ENCODE measurements around the gene SERPINB7. TPM values are rescaled to one million over a fixed set of nuclear protein-coding genes. Genes with fewer than 3 reads are reported as not detected.

The SERPINB7 gene
- total RNA-seq, 3 donors from 2014 or later, result not detected

DNA sequence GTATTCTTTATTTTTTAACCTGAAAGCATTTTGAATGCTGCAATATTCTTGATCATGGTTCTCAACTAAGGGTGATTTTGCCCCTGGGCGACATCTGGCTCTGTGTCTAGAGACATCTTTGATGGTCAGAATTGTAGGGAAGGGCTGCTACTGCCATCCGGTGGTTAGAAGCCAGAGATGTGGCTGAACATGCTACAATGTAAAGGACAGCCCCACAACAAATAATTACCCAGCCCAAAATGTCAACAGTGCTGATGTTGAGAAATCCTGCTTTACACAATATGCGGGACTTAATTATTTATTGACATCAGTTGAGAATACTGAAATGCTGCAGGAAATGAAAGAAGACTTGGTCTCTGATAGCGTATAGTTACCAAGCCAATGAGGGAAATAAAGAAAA, 74.8 kb downstream of the SERPINB7 start:
- no peak for ATAC-seq
- TF ChIP-seq, protein P1, sequence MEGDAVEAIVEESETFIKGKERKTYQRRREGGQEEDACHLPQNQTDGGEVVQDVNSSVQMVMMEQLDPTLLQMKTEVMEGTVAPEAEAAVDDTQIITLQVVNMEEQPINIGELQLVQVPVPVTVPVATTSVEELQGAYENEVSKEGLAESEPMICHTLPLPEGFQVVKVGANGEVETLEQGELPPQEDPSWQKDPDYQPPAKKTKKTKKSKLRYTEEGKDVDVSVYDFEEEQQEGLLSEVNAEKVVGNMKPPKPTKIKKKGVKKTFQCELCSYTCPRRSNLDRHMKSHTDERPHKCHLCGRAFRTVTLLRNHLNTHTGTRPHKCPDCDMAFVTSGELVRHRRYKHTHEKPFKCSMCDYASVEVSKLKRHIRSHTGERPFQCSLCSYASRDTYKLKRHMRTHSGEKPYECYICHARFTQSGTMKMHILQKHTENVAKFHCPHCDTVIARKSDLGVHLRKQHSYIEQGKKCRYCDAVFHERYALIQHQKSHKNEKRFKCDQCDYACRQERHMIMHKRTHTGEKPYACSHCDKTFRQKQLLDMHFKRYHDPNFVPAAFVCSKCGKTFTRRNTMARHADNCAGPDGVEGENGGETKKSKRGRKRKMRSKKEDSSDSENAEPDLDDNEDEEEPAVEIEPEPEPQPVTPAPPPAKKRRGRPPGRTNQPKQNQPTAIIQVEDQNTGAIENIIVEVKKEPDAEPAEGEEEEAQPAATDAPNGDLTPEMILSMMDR (IDR thresholded peaks at IDR 0.05), result no peak
- intact Hi-C loops (cut with DNase I, micrococcal nuclease), result no loop called here
- Histone ChIP-seq H3K36me3 (ENCODE audit: low read depth) (no peaks in the 10 kb centered on the region), H3K4me3 (no peak overlapping the region), H3K9me3 (no peaks in the 10 kb centered on the region), H3K4me1 (ENCODE audit: low read depth) (no peaks in the 10 kb centered on the region)
- no peak for DNase-seq

DNA sequence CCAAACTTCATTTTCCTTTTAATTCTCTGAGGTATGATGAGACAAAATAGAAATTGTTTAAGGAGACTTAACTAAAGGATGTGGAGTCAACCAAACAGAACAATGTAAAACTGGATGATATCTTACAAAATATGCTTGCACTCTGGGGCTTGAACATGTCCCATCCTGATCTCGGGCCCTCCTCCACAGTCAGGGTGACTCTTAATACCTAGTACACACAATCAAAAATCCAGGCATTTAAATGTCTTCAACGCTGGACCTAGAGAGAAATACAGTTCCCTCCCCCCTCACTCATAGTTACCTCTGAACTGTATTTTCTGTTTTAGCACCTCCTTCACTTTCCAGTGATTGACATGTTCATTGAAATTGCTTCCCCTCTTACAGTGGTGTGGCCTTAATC, 75.4 kb downstream of the SERPINB7 start:
- H3K4me1 ChIP-seq (ENCODE audit: low read depth), result no peaks in the 10 kb centered on the region
- intact Hi-C loops (cut with DNase I, micrococcal nuclease), result no loop called here
- no peaks in the 10 kb centered on the region for H3K9me3 ChIP-seq
- no peak for DNase-seq
- no peak for ATAC-seq
- H3K4me3 ChIP-seq, result no peak overlapping the region
- H3K36me3 ChIP-seq (ENCODE audit: low read depth), result no peaks in the 10 kb centered on the region
- TF ChIP-seq, protein P1 (IDR thresholded peaks at IDR 0.05), result no peak

Other genes starting within 250 kb of the SERPINB7 start
- not detected for gene SERPINB12, start 233.0 kb upstream of the SERPINB7 start, total RNA-seq
- gene SERPINB13, start 188.1 kb upstream of the SERPINB7 start, total RNA-seq, result not detected
- gene SERPINB4, start 131.2 kb upstream of the SERPINB7 start, total RNA-seq, result not detected
- not detected for gene SERPINB3, start 113.5 kb upstream of the SERPINB7 start, total RNA-seq
- gene SERPINB11, start 72.5 kb upstream of the SERPINB7 start, total RNA-seq, result not detected
- not detected for gene SERPINB2, start 112.3 kb downstream of the SERPINB7 start, total RNA-seq
- gene SERPINB10, start 132.5 kb downstream of the SERPINB7 start, total RNA-seq, result not detected
- under 1 TPM in 2 of 3 donors, not detected in 1; 0.22 to 0.38 TPM for gene HMSD, start 173.9 kb downstream of the SERPINB7 start, total RNA-seq
- gene SERPINB8, start 194.7 kb downstream of the SERPINB7 start, total RNA-seq, result 10 to 100 TPM; 10.7 to 27.3 (median 12.3) TPM

Data from mucosa of descending colon (tissue), 3 donors.